Esophagus muscularis mucosa (tissue), 4 donors: ENCODE measurements around the gene C1QB. TPM values are rescaled to one million over a fixed set of nuclear protein-coding genes. Genes with fewer than 3 reads are reported as not detected.
A peak's percentile ranks its signal among the peaks of the same experiment; 100 is the strongest.

ENCODE experiments used
- DNase-seq: peaks from one replicate; pipeline ENCODE4 v3.0.0-alpha.2; 2017; ENCODE audit errors: extremely low spot score
- H3K27ac ChIP-seq, 4 donors: fragments of 200-600 bp; sonication (generic); replicated peaks in 1 of 4; 1 replicate in 3 of 4; 2 replicates in 1 of 4; pipeline ENCODE4 v1.5.1; 2016 to 2019; ENCODE audit warnings: mild to moderate bottlenecking in 1 of 4
- H3K27me3 ChIP-seq, 4 donors: fragments of 200-600 bp; sonication (generic); one replicate each; pipeline versions ENCODE4 v1.5.1 to v1.6.0; 2016 to 2019
- H3K36me3 ChIP-seq, 4 donors: fragments of 200-600 bp; sonication (generic); one replicate each; pipeline ENCODE4 v1.5.1; 2016 to 2019
- H3K4me1 ChIP-seq, 4 donors: fragments of 200-600 bp; sonication (generic); one replicate each; pipeline ENCODE4 v1.5.1; 2016 to 2019
- H3K4me3 ChIP-seq, 4 donors: fragments of 200-600 bp; sonication (generic); 1 replicate in 2 of 4; 2 replicates in 2 of 4; pipeline ENCODE4 v1.5.1; 2016 to 2019; ENCODE audit warnings: mild to moderate bottlenecking in 4 of 4, moderate library complexity in 1 of 4
- H3K9me3 ChIP-seq, 4 donors: fragments of 200-600 bp; sonication (generic); 1 replicate in 3 of 4; 2 replicates in 1 of 4; pipeline ENCODE4 v1.5.1; 2016 to 2019
- CTCF ChIP-seq, 3 experiments: fragments of 200-600 bp in 2 of 3; fragments of 450-650 bp in 1 of 3; sonication (generic) in 2 of 3; IDR thresholded peaks; one replicate each; pipeline ENCODE4 v1.5.1; 2017 to 2019; ENCODE audit warnings: antibody characterized with exemption in 3 of 3, mild to moderate bottlenecking in 2 of 3, moderate library complexity in 1 of 3
- EP300 ChIP-seq: sonication (generic); formaldehyde crosslinking; IDR thresholded peaks from one replicate; pipeline ENCODE4 v1.6.1; 2017; ENCODE audit warnings: antibody characterized with exemption
- POLR2A ChIP-seq: fragments of 450-650 bp; IDR thresholded peaks from one replicate; pipeline ENCODE4 v1.6.1; 2017; ENCODE audit warnings: antibody characterized with exemption, moderate library complexity, mild to moderate bottlenecking, low read depth
- POLR2AphosphoS5 ChIP-seq, 2 donors: sonication (generic); formaldehyde crosslinking; IDR thresholded peaks; one replicate each; pipeline ENCODE4 v1.6.1; 2017; ENCODE audit warnings: antibody characterized with exemption in 2 of 2
- WGBS: methylation state at CpG from one replicate; pipeline ENCODE4 v1.1.5; 2018; 5-methylcytosine and 5-hydroxymethylcytosine counted together
- intact Hi-C: fragments of 100-400 bp; cut with DNase I; formaldehyde crosslinking; loops from one replicate; pipeline ENCODE4 v1.15.1; 2023
- total RNA-seq, 4 donors: library from RNA; depleted of rRNA; stranded (reverse); fragments of >200 nt; gene quantifications; one replicate each; pipeline versions ENCODE4 v1.1.0 to v1.2.1, GENCODE V29; 2016

Gene C1QB
- 100 to 1,000 TPM; 254 to 583 (median 288) TPM for total RNA-seq

GRCh38 chr1:22652881-22653316 is at the start of gene C1QB:
Gene C1QB (plus strand): TSS chr1:22653236. CDS start chr1:22659463, 6,227 bp downstream.
- no peak for DNase-seq
- H3K4me1 ChIP-seq = no peaks in the 10 kb centered on the region
- H3K4me3 ChIP-seq = peak within 1 kb of the TSS; percentile 32 to 48 (median 32)
- H3K27ac ChIP-seq = peak within 1 kb of the TSS in 2 of 4 donors; percentile 11 to 26
- no peak for TF ChIP-seq POLR2A
- TF ChIP-seq POLR2AphosphoS5 (IDR thresholded peaks at IDR 0.05) = peak in 1 of 2 donors; percentile 44
- WGBS = 87% methylated on average over 10 of the region's 13 CpGs
- H3K9me3 ChIP-seq = no peaks in the 10 kb centered on the region
- H3K36me3 ChIP-seq = no peaks in the 10 kb centered on the region
- intact Hi-C loops = no loop called here
- peaks cover 0 to 61% (median 2%) of the 10 kb centered on the region in 4 donors for H3K27me3 ChIP-seq

GRCh38 chr1:22606161-22606560 is 46.9 kb upstream of the C1QB start:
- DNase-seq = no peak
- peaks cover 0 to 94% (median 6%) of the 10 kb centered on the region in 4 donors for H3K27me3 ChIP-seq
- no peak overlapping the region for H3K27ac ChIP-seq
- no peak for TF ChIP-seq POLR2A
- TF ChIP-seq POLR2AphosphoS5 (IDR thresholded peaks at IDR 0.05) = no peak
- H3K36me3 ChIP-seq = no peaks in the 10 kb centered on the region
- no peaks in the 10 kb centered on the region for H3K4me1 ChIP-seq
- H3K9me3 ChIP-seq = no peaks in the 10 kb centered on the region
- intact Hi-C loops = no loop called here
- H3K4me3 ChIP-seq = no peak overlapping the region
- 52% methylated on average over 4 of the region's 4 CpGs for WGBS

- peaks cover 0 to 94% (median 6%) of the 10 kb centered on the region in 4 donors for H3K27me3 ChIP-seq
- no peaks in the 10 kb centered on the region for H3K9me3 ChIP-seq
- no peaks in the 10 kb centered on the region for H3K4me1 ChIP-seq
- WGBS = 16% methylated on average over 10 of the region's 10 CpGs
- H3K36me3 ChIP-seq = no peaks in the 10 kb centered on the region
- intact Hi-C loops = no loop called here
- TF ChIP-seq POLR2A = no peak
- no peak for TF ChIP-seq CTCF (IDR thresholded peaks at IDR 0.05)
- no peak for TF ChIP-seq POLR2AphosphoS5 (IDR thresholded peaks at IDR 0.05)
- no peak for TF ChIP-seq EP300
- H3K4me3 ChIP-seq = no peak overlapping the region
- no peak overlapping the region for H3K27ac ChIP-seq
- no peak for DNase-seq
Observed at GRCh38 chr1:22607154-22607553, 45.9 kb upstream of the C1QB start.

GRCh38 chr1:22608361-22608760 is 44.7 kb upstream of the C1QB start:
- intact Hi-C loops = no loop called here
- Histone ChIP-seq H3K4me3 (no peak overlapping the region), H3K27me3 (peaks cover 0 to 94% (median 6%) of the 10 kb centered on the region in 4 donors), H3K36me3 (no peaks in the 10 kb centered on the region), H3K4me1 (no peaks in the 10 kb centered on the region), H3K9me3 (no peaks in the 10 kb centered on the region), H3K27ac (no peak overlapping the region)
- 67% methylated on average over 3 of the region's 3 CpGs for WGBS
- no peak for DNase-seq
- TF ChIP-seq POLR2A (no peak), CTCF (IDR thresholded peaks at IDR 0.05) (no peak), POLR2AphosphoS5 (IDR thresholded peaks at IDR 0.05) (no peak), EP300 (no peak)

DNA sequence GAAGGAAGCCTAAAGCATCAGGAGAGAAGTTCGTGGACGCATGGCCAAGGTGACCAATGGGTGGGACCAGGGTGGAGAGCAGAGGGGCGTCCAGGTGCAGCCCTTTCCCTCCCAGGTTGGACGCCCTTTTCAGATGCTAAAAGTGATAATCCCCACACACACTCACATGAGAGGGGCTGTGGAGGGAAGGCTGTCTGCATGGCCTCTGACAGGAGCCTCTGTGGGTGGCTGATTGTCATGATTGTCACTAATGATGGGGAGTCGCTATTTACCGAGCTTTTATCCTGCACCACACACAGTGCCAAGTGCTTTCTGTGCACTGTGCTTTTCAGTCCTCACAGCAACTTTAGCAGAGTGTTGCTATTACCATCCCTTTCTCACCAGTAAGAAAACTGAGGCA is 43.7 kb upstream of the C1QB start:
- Histone ChIP-seq H3K4me3 (no peak overlapping the region), H3K27ac (no peak overlapping the region), H3K27me3 (peaks cover 0 to 94% (median 6%) of the 10 kb centered on the region in 4 donors), H3K4me1 (no peaks in the 10 kb centered on the region), H3K36me3 (no peaks in the 10 kb centered on the region), H3K9me3 (no peaks in the 10 kb centered on the region)
- TF ChIP-seq POLR2A (no peak), CTCF (IDR thresholded peaks at IDR 0.05) (no peak), EP300 (no peak), POLR2AphosphoS5 (IDR thresholded peaks at IDR 0.05) (no peak)
- no peak for DNase-seq
- WGBS = 19% methylated on average over 6 of the region's 6 CpGs
- intact Hi-C loops = no loop called here

- Histone ChIP-seq H3K4me1 (no peaks in the 10 kb centered on the region), H3K36me3 (no peaks in the 10 kb centered on the region), H3K27me3 (peaks cover 0 to 98% (median 6%) of the 10 kb centered on the region in 4 donors), H3K9me3 (no peaks in the 10 kb centered on the region), H3K4me3 (no peak overlapping the region), H3K27ac (no peak overlapping the region)
- no peak for DNase-seq
- intact Hi-C loops = no loop called here
- TF ChIP-seq EP300 (no peak), POLR2AphosphoS5 (IDR thresholded peaks at IDR 0.05) (no peak), POLR2A (no peak), CTCF (IDR thresholded peaks at IDR 0.05) (no peak)
- WGBS = 23% methylated on average over 7 of the region's 7 CpGs
Observed at GRCh38 chr1:22611530-22611947, 41.5 kb upstream of the C1QB start.
